ENCODE measurements around the gene PHF2.

The PHF2 gene

DNA sequence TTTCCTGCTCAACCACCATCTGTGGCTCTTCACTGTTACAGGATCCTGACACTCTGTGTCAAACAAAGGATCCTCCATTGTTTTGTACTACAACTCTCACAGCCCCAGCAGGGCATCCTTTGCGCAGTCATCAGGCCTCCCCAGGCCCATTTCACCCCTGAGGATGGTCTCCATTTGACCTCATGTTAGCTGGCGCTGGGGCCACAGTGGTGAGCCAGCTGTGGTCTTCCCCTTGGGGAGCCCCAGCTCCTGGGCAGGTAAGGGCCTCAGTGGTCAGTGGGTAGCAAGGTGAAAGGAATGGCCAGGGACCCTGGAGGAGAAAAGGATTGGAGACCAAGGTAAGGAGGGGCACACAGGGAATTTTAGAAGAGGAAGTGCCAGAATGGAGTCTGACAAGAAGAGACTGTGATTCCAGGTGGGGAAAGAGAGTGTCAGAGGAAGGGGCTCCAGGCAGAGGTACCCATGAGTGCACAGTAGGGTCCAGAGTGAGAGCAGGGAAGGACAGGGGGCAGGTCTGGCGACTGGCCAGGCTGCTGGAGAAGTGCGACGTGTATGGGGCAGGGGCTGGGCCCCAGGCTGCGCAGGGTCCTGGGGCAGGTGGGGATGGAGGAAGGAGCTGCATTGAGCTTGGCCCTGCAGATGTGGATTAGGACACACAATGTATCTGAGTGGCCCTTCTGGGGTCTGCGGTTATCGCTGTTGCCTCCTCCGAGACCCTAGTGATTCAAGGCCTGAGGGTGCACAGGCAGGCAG is 109.9 kb downstream of the PHF2 start:
- TF ChIP-seq CTCF (IDR thresholded peaks at IDR 0.05; ENCODE audit: low read depth, low read length): no peak
- no peak for DNase-seq (ENCODE audit: low read depth in 2 of 2)
- H3K4me3 ChIP-seq (replicated peaks in 1 of 2; ENCODE audit: low read depth in 2 of 2, low read length in 2 of 2): no peak overlapping the region

DNA sequence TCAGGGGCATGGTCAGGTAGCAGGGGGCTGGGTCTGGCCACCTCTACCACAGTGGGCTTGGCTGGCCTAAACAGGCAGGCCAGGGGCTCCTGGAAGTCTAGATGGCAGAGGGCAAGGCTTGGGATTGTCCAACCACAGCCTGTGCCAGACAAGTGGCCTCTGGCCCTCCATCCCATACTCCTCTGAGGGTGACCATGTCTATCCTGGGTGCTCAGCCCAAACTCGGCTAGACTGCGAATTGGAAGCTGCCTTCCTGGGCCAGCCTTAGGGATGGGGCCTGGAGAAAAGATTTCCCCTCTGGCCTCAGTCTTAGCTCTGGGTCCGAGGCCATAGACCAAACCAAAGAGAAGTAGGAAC is 110.5 kb downstream of the PHF2 start:
- no peak overlapping the region for H3K4me3 ChIP-seq (replicated peaks in 1 of 2; ENCODE audit: low read depth in 2 of 2, low read length in 2 of 2)
- no peak for DNase-seq (ENCODE audit: low read depth in 2 of 2)
- TF ChIP-seq CTCF (IDR thresholded peaks at IDR 0.05; ENCODE audit: low read depth, low read length): no peak

DNA sequence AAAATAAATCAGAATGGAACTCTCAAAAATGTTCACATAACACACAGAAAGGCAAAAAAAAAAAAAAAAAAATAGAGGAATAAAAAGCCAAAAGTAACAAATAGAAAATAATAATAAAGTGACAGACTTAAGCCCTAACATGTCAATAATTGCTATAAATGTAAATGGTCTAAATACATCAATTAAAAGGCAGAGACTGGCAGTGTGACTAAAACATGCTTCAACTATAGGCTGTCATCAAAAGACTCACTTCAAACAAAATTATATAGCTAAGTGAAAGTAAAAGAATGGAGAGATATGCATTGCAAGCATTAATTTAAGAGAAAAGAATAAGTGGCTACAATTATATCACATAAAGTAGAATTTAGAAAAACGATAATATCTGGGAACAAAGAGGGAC is 114.2 kb downstream of the PHF2 start:
- DNase-seq (ENCODE audit: low read depth in 2 of 2): no peak
- H3K4me3 ChIP-seq (replicated peaks in 1 of 2; ENCODE audit: low read depth in 2 of 2, low read length in 2 of 2): no peak overlapping the region
- no peak for TF ChIP-seq CTCF (IDR thresholded peaks at IDR 0.05; ENCODE audit: low read depth, low read length)

GRCh38 chr9:93693129-93693528 is 116.7 kb downstream of the PHF2 start:
- no peak overlapping the region for H3K4me3 ChIP-seq (replicated peaks in 1 of 2; ENCODE audit: low read depth in 2 of 2, low read length in 2 of 2)
- DNase-seq (ENCODE audit: low read depth in 2 of 2): no peak
- TF ChIP-seq CTCF (IDR thresholded peaks at IDR 0.05; ENCODE audit: low read depth, low read length): no peak

- TF ChIP-seq CTCF (IDR thresholded peaks at IDR 0.05; ENCODE audit: low read depth, low read length): no peak
- no peak for DNase-seq (ENCODE audit: low read depth in 2 of 2)
- H3K4me3 ChIP-seq (replicated peaks in 1 of 2; ENCODE audit: low read depth in 2 of 2, low read length in 2 of 2): no peak overlapping the region
Measured at GRCh38 chr9:93697352-93698139, 121.2 kb downstream of the PHF2 start.

GRCh38 chr9:93698140-93698908 is 121.9 kb downstream of the PHF2 start:
- no peak for DNase-seq (ENCODE audit: low read depth in 2 of 2)
- H3K4me3 ChIP-seq (replicated peaks in 1 of 2; ENCODE audit: low read depth in 2 of 2, low read length in 2 of 2): no peak overlapping the region
- no peak for TF ChIP-seq CTCF (IDR thresholded peaks at IDR 0.05; ENCODE audit: low read depth, low read length)
